ENCODE data around the gene NTM.

GRCh38 chr11:131696690-131697089 lies 326.3 kb downstream of the NTM start:
- TF ChIP-seq, protein P1, sequence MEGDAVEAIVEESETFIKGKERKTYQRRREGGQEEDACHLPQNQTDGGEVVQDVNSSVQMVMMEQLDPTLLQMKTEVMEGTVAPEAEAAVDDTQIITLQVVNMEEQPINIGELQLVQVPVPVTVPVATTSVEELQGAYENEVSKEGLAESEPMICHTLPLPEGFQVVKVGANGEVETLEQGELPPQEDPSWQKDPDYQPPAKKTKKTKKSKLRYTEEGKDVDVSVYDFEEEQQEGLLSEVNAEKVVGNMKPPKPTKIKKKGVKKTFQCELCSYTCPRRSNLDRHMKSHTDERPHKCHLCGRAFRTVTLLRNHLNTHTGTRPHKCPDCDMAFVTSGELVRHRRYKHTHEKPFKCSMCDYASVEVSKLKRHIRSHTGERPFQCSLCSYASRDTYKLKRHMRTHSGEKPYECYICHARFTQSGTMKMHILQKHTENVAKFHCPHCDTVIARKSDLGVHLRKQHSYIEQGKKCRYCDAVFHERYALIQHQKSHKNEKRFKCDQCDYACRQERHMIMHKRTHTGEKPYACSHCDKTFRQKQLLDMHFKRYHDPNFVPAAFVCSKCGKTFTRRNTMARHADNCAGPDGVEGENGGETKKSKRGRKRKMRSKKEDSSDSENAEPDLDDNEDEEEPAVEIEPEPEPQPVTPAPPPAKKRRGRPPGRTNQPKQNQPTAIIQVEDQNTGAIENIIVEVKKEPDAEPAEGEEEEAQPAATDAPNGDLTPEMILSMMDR (IDR thresholded peaks at IDR 0.05; ENCODE audit: insufficient read depth, low read length) = no peak
- no peak for TF ChIP-seq GABPA (IDR thresholded peaks at IDR 0.05; ENCODE audit: low read depth)
- TF ChIP-seq POLR2AphosphoS5 (IDR thresholded peaks at IDR 0.05; ENCODE audit: low read depth) = no peak
- TF ChIP-seq, protein P2, sequence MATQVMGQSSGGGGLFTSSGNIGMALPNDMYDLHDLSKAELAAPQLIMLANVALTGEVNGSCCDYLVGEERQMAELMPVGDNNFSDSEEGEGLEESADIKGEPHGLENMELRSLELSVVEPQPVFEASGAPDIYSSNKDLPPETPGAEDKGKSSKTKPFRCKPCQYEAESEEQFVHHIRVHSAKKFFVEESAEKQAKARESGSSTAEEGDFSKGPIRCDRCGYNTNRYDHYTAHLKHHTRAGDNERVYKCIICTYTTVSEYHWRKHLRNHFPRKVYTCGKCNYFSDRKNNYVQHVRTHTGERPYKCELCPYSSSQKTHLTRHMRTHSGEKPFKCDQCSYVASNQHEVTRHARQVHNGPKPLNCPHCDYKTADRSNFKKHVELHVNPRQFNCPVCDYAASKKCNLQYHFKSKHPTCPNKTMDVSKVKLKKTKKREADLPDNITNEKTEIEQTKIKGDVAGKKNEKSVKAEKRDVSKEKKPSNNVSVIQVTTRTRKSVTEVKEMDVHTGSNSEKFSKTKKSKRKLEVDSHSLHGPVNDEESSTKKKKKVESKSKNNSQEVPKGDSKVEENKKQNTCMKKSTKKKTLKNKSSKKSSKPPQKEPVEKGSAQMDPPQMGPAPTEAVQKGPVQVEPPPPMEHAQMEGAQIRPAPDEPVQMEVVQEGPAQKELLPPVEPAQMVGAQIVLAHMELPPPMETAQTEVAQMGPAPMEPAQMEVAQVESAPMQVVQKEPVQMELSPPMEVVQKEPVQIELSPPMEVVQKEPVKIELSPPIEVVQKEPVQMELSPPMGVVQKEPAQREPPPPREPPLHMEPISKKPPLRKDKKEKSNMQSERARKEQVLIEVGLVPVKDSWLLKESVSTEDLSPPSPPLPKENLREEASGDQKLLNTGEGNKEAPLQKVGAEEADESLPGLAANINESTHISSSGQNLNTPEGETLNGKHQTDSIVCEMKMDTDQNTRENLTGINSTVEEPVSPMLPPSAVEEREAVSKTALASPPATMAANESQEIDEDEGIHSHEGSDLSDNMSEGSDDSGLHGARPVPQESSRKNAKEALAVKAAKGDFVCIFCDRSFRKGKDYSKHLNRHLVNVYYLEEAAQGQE (IDR thresholded peaks at IDR 0.05; ENCODE audit: insufficient replicate concordance, low read depth) = no peak
- TF ChIP-seq SPI1 (IDR thresholded peaks at IDR 0.05; ENCODE audit: borderline replicate concordance, low read depth) = no peak
